GM12878 (cell line): ENCODE data around the gene EIF4EBP2. TPM values are rescaled to one million over a fixed set of nuclear protein-coding genes. Genes with fewer than 3 reads are reported as not detected.

Experiments
- ATAC-seq: fragments of 200-7000 bp; cut with Tn5 transposase; 3 replicates; pipeline ENCODE4 v1.9.1; 2020; ENCODE audit warnings: mild to moderate bottlenecking, moderate library complexity
- BruUV-seq: library from RNA; stranded (reverse); fragments of 400-500 nt; replicated peaks from 2 replicates; lab custom pipeline; 2021; lab: Mats Ljungman, UMichigan
- CTCF ChIA-PET: fragments of 300-600 bp; sonication (Branson Sonifier 250); formaldehyde crosslinking; extraction: SDS; loops from one replicate; lab custom pipeline; 2021; ENCODE audit warnings: inconsistent platforms; lab: Yijun Ruan, JAX
- POLR2A ChIA-PET: fragments of 350-600 bp; formaldehyde crosslinking; extraction: SDS; loops from one replicate; lab custom pipeline; 2021; ENCODE audit warnings: inconsistent platforms; lab: Charles Lee
- RAD21 ChIA-PET: fragments of 300-600 bp; sonication (Branson Sonifier 250); formaldehyde crosslinking; loops from one replicate; lab custom pipeline; 2023; ENCODE audit warnings: antibody characterized with exemption; ENCODE audit not compliant: unreplicated experiment; lab: Charles Lee
- SMC1A ChIA-PET: fragments of 300-600 bp; sonication (Branson Sonifier 250); formaldehyde crosslinking; loops from one replicate; lab custom pipeline; 2023; ENCODE audit not compliant: unreplicated experiment, uncharacterized antibody; lab: Charles Lee
- DNase-seq: peaks from one replicate; pipeline ENCODE4 v3.0.0-alpha.2; 2011; ENCODE audit warnings: low read depth, low spot score
- FAIRE-seq: peaks from 3 replicates; lab custom pipeline; 2011; peaks lifted over from hg19 to GRCh38; lab: Jason Lieb, UNC
- H2AFZ ChIP-seq: 2 replicates; pipeline ENCODE4 v1.6.0; 2011; ENCODE audit warnings: low read depth, low read length, control low read depth; ENCODE audit not compliant: control insufficient read depth
- H3K27ac ChIP-seq: 2 replicates; pipeline ENCODE4 v1.5.1; 2011; ENCODE audit warnings: control low read depth; ENCODE audit not compliant: control insufficient read depth, insufficient read depth
- H3K27me3 ChIP-seq, 2 experiments: replicated peaks in 1 of 2; 2 replicates each; pipeline versions ENCODE4 v1.6.0 to v1.6.1; 2011; ENCODE audit warnings: low read length in 1 of 2; ENCODE audit not compliant: control insufficient read depth in 2 of 2, insufficient read depth in 2 of 2
- H3K36me3 ChIP-seq, 2 experiments: 2 replicates each; pipeline ENCODE4 v1.5.1; 2011; ENCODE audit warnings: low read length in 1 of 2; ENCODE audit not compliant: control insufficient read depth in 2 of 2, insufficient read depth in 2 of 2
- H3K4me1 ChIP-seq: 2 replicates; pipeline ENCODE4 v1.6.1; 2011; ENCODE audit warnings: mild to moderate bottlenecking, low read length, moderate library complexity, mixed read lengths; ENCODE audit not compliant: control insufficient read depth, insufficient read depth
- H3K4me2 ChIP-seq: 2 replicates; pipeline ENCODE4 v1.6.0; 2011; ENCODE audit warnings: control low read depth; ENCODE audit not compliant: control insufficient read depth, insufficient read depth
- H3K4me3 ChIP-seq: fragments of 200-600 bp; sonication (generic); 2 replicates; pipeline ENCODE4 v1.5.1; 2016
- H3K79me2 ChIP-seq: 2 replicates; pipeline ENCODE4 v1.6.0; 2011; ENCODE audit warnings: low read length; ENCODE audit not compliant: control insufficient read depth, insufficient read depth
- H3K9ac ChIP-seq: 2 replicates; pipeline ENCODE4 v1.8.0; 2011; ENCODE audit warnings: low read length, control low read depth, mixed read lengths; ENCODE audit not compliant: control insufficient read depth, insufficient read depth
- H3K9me3 ChIP-seq: replicated peaks from 3 replicates; pipeline ENCODE4 v1.5.1; 2011; ENCODE audit warnings: mild to moderate bottlenecking, low read length; ENCODE audit not compliant: control insufficient read depth, insufficient read depth
- H4K20me1 ChIP-seq: 2 replicates; pipeline ENCODE4 v1.6.0; 2011; ENCODE audit not compliant: control insufficient read depth, insufficient read depth
- BCLAF1 ChIP-seq: fragments of 450-650 bp; IDR thresholded peaks from 2 replicates; pipeline ENCODE4 v1.6.1; 2017; ENCODE audit warnings: antibody characterized with exemption, mild to moderate bottlenecking, moderate library complexity
- BHLHE40 ChIP-seq, 2 experiments: fragments of 450-650 bp in 1 of 2; IDR thresholded peaks; 2 replicates each; pipeline ENCODE4 v1.6.1; 2011 to 2017; ENCODE audit warnings: low read depth in 2 of 2, borderline replicate concordance in 1 of 2, improper control_type of control experiment in 1 of 2, low read length in 1 of 2, mild to moderate bottlenecking in 1 of 2
- ESRRA ChIP-seq: IDR thresholded peaks from 2 replicates; pipeline ENCODE4 v1.6.1; 2012; ENCODE audit warnings: mild to moderate bottlenecking, low read length, improper control_type of control experiment
- HDAC2 ChIP-seq: fragments of 200-600 bp; sonication (generic); IDR thresholded peaks from 2 replicates; pipeline ENCODE4 v1.6.1; 2017
- LARP7 ChIP-seq: fragments of 450-650 bp; IDR thresholded peaks from 2 replicates; pipeline ENCODE4 v1.6.1; 2017; ENCODE audit warnings: mild to moderate bottlenecking
- MLLT1 ChIP-seq: fragments of 450-650 bp; IDR thresholded peaks from 2 replicates; pipeline ENCODE4 v1.6.1; 2016; ENCODE audit warnings: mild to moderate bottlenecking
- NFYB ChIP-seq: IDR thresholded peaks from 2 replicates; pipeline ENCODE4 v1.6.1; 2011; ENCODE audit warnings: low read depth, mild to moderate bottlenecking, low read length, improper control_type of control experiment, moderate library complexity; ENCODE audit not compliant: insufficient read depth
- NR2C1 ChIP-seq: fragments of 450-650 bp; IDR thresholded peaks from 2 replicates; pipeline ENCODE4 v1.6.1; 2017; ENCODE audit warnings: antibody characterized with exemption, mild to moderate bottlenecking, moderate library complexity
- PAX8 ChIP-seq: fragments of 450-650 bp; IDR thresholded peaks from 2 replicates; pipeline ENCODE4 v1.6.1; 2017; ENCODE audit warnings: mild to moderate bottlenecking, moderate library complexity
- RAD21 ChIP-seq: IDR thresholded peaks from 2 replicates; pipeline ENCODE4 v1.6.1; 2011; ENCODE audit warnings: mild to moderate bottlenecking, low read depth, low read length, moderate library complexity; ENCODE audit not compliant: insufficient read depth
- RB1 ChIP-seq: fragments of 450-650 bp; formaldehyde crosslinking; IDR thresholded peaks from 2 replicates; pipeline ENCODE4 v1.6.1; 2017; ENCODE audit warnings: mild to moderate bottlenecking, borderline replicate concordance
- ZBED1 ChIP-seq: IDR thresholded peaks from 2 replicates; pipeline ENCODE4 v1.6.1; 2016; ENCODE audit warnings: borderline replicate concordance
- WGBS: methylation state at CpG from one replicate; pipeline ENCODE4 v1.1.6; 2016; ENCODE audit warnings: low lambda C conversion rate; ENCODE audit not compliant: insufficient replicate concordance, insufficient coverage; ENCODE audit errors: missing lambda C conversion rate; 5-methylcytosine and 5-hydroxymethylcytosine counted together
- in situ Hi-C: fragments of 300-500 bp; cut with MboI; formaldehyde crosslinking; loops from 9 replicates; pipeline ENCODE4 v1.14.3; 2018; ENCODE audit warnings: mixed read lengths
- intact Hi-C: fragments of 100-400 bp; cut with micrococcal nuclease; formaldehyde crosslinking; loops from one replicate; pipeline ENCODE4 v1.14.2; 2022; ENCODE audit not compliant: unreplicated experiment
- polyA plus RNA-seq, 11 experiments: library from polyadenylated mRNA; depleted of rRNA in 4 of 11; unstranded in 6 of 11; stranded (reverse) in 5 of 11; fragments of >200 nt; fragmentation: Nextera tagmentation in 4 of 11; fragmentation: Illumina TruSeq in 1 of 11; extraction: Ambion mirVana in 4 of 11; extraction: Trizol in 1 of 11; gene quantifications; 1 replicate in 1 of 11; 2 replicates in 10 of 11; pipeline versions ENCODE4 v1.2.1 to v1.2.3, GENCODE V29; 2011 to 2016; ENCODE audit warnings: inconsistent platforms in 2 of 11, missing spikeins in 2 of 11, low read depth in 1 of 11
- total RNA-seq, 4 experiments: library from RNA; depleted of rRNA in 3 of 4; stranded (reverse); fragments of >200 nt in 3 of 4; fragmentation: Illumina TruSeq in 1 of 4; extraction: Trizol in 1 of 4; gene quantifications; 2 replicates each; pipeline versions ENCODE4 v1.2.1 to v1.2.3, GENCODE V29; 2013 to 2021

The EIF4EBP2 gene
- total and polyA plus RNA-seq, 10 of the 15 experiments (the other 5 are each of a cell fraction or from before 2014, with no cell fraction given) = 14.4 to 51.3 (median 28.9) TPM

- Histone ChIP-seq H3K79me2 (peaks cover 3% of the 10 kb centered on the region), H3K4me3 (no peak overlapping the region), H2AFZ (no peak overlapping the region), H3K4me1 (peaks cover 17% of the 10 kb centered on the region), H3K4me2 (no peak overlapping the region), H3K9ac (no peak overlapping the region), H3K9me3 (no peaks in the 10 kb centered on the region), H3K27ac (no peak overlapping the region), H3K36me3 (peaks cover 3 to 9% of the 10 kb centered on the region in 2 experiments; a peak in 3 of 4 replicates), H3K27me3 (no peaks in the 10 kb centered on the region), H4K20me1 (no peaks in the 10 kb centered on the region; the same call in 1 of the 2 replicates)
- no peak for TF ChIP-seq NR2C1
- TF ChIP-seq MLLT1 = no peak
- no peak for TF ChIP-seq ZBED1
- no peak for TF ChIP-seq BCLAF1
- no peak for TF ChIP-seq HDAC2
- TF ChIP-seq LARP7 = no peak
- no peak for TF ChIP-seq RAD21
- no peak for TF ChIP-seq PAX8
- no peak for TF ChIP-seq BHLHE40 (IDR thresholded peaks at IDR 0.05; ENCODE audit: borderline replicate concordance in 1 of 2, low read depth in 2 of 2, low read length in 1 of 2)
- no peak for TF ChIP-seq NFYB
- TF ChIP-seq RB1 = no peak
- no peak for TF ChIP-seq ESRRA
- DNase-seq (no peak), ATAC-seq (no peak), FAIRE-seq (no peak)
- in situ Hi-C loops (no loop called here), intact Hi-C loops (no loop called here)
- ChIA-PET CTCF (interaction anchor here (0.9 kb wide), 1 partner anchor 9 kb away, joined by 3 read pairs; no protein-coding TSS in a partner anchor), RAD21 (interaction anchor here (0.7 kb wide), 1 partner anchor 1376 kb away, joined by 3 read pairs; no protein-coding TSS in a partner anchor), POLR2A (no interaction called here), SMC1A (interaction anchor here (1.6 kb wide), 1 partner anchor 15 kb away, joined by 4 read pairs; the partner anchor contains the start of gene EIF4EBP2)
- WGBS = 96% methylated on average over 3 of the region's 3 CpGs
- no TSS peak for BruUV-seq
Measured at GRCh38 chr10:70418713-70419112, 14.8 kb downstream of the EIF4EBP2 start.
